DOHH2 (cell line): ENCODE results near the gene SFRP2.

Experiments used
- CTCF ChIP-seq: fragments of 200-600 bp; sonication (generic); IDR thresholded peaks from one replicate; pipeline ENCODE4 v1.5.1; 2014; ENCODE audit warnings: antibody characterized with exemption, mild to moderate bottlenecking, low read depth, low read length; ENCODE audit not compliant: poor library complexity, severe bottlenecking
- EZH2phosphoT487 ChIP-seq: fragments of 200-600 bp; sonication (generic); IDR thresholded peaks from 2 replicates; pipeline ENCODE4 v1.6.1; 2017; ENCODE audit warnings: borderline replicate concordance, mild to moderate bottlenecking, antibody characterized with exemption, low read length, moderate library complexity, mixed read lengths

DNA sequence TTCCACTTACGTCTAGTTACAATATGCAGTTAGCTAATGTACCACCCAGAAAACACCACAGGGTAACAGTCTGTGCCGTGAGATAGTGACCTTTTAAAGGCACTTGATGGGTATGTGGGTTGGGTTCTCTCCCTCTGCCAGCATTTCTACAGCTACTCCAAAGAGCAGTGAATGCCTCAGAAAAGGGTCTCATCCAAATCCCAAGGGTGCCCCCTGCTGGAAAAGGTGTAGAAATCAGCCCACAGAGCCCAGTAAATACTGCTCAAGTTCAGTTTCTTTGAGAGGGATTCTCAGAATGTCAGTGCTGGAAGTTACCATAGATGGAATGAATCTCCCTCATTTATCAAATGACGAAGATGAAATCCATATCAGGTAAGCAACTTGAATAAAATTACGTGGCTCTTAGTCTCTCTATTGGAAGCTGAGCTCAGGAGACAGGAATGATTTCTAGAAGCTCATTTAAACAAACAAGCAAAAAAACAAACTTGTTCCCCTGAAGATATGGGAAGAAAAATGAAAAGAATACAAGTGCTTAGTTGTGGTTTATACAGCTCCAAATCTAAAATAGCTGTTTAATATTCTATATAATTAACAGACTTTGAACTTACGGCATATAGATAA lies 38.6 kb downstream of the SFRP2 start:
- TF ChIP-seq CTCF (peak; percentile 92), EZH2phosphoT487 (no peak)
